Ovary (tissue), 9 donors: ENCODE results near the gene S100B. TPM values are rescaled to one million over a fixed set of nuclear protein-coding genes. Genes with fewer than 3 reads are reported as not detected.
A peak's percentile ranks its signal among the peaks of the same experiment; 100 is the strongest.

ENCODE experiments used
- DNase-seq, 5 donors: peaks; one replicate each; pipeline ENCODE4 v3.0.0-alpha.2; 2019 to 2020
- H3K27ac ChIP-seq, 2 donors: fragments of 200-600 bp; one replicate each; pipeline versions ENCODE4 v1.5.1 to v1.8.0; 2019 to 2022
- H3K27me3 ChIP-seq: fragments of 200-600 bp; one replicate; pipeline ENCODE4 v1.8.0; 2022
- H3K36me3 ChIP-seq: fragments of 200-600 bp; sonication (generic); one replicate; pipeline ENCODE4 v1.5.1; 2019
- H3K4me1 ChIP-seq: one replicate; pipeline ENCODE4 v1.8.1; 2013; ENCODE audit warnings: mild to moderate bottlenecking, moderate library complexity; ENCODE audit not compliant: insufficient read depth
- H3K4me3 ChIP-seq: fragments of 200-600 bp; sonication (generic); one replicate; pipeline ENCODE4 v1.5.1; 2017
- H3K9me3 ChIP-seq, 2 donors: fragments of 200-600 bp in 1 of 2; sonication (generic) in 1 of 2; one replicate each; pipeline versions ENCODE4 v1.5.1 to v1.8.1; 2013 to 2019; ENCODE audit warnings: mild to moderate bottlenecking in 1 of 2, moderate library complexity in 1 of 2
- CTCF ChIP-seq, 3 donors: fragments of 450-650 bp in 2 of 3; fragments of 200-600 bp in 1 of 3; IDR thresholded peaks; one replicate each; pipeline versions ENCODE4 v1.5.1 to v1.8.0; 2016 to 2022; ENCODE audit warnings: antibody characterized with exemption in 3 of 3, mild to moderate bottlenecking in 1 of 3
- EP300 ChIP-seq: sonication (generic); formaldehyde crosslinking; IDR thresholded peaks from one replicate; pipeline ENCODE4 v1.6.1; 2017; ENCODE audit warnings: antibody characterized with exemption
- POLR2A ChIP-seq: fragments of 450-650 bp; IDR thresholded peaks from one replicate; pipeline ENCODE4 v1.6.1; 2017; ENCODE audit warnings: antibody characterized with exemption, mild to moderate bottlenecking, moderate library complexity
- WGBS, 3 donors: extraction: QIAGEN DNeasy Blood & Tissue Kit in 1 of 3; methylation state at CpG; one replicate each; pipeline versions ENCODE4 v1.1.5 to v1.1.7; 2013 to 2017; 5-methylcytosine and 5-hydroxymethylcytosine counted together
- intact Hi-C, 4 donors: fragments of 100-400 bp; cut with DNase I; formaldehyde crosslinking; loops; one replicate each; pipeline versions ENCODE4 v1.11.0 to v1.15.1; 2022 to 2023
- polyA plus RNA-seq, 2 donors: library from polyadenylated mRNA; stranded (reverse); fragments of 200-250 nt in 1 of 2; fragments of 350-450 nt in 1 of 2; fragmentation: Illumina TruSeq in 1 of 2; extraction: RNeasy Lipid Tissue Mini Kit (QIAGEN cat#74804) in 1 of 2; gene quantifications; one replicate each; pipeline ENCODE4 v1.2.3, GENCODE V29; 2013 to 2014
- total RNA-seq, 7 donors: library from RNA; depleted of rRNA in 2 of 7; stranded (reverse); fragments of >200 nt in 2 of 7; fragmentation: NEBNext Ultra II Directional in 3 of 7; extraction: Animal tissue kit (Norgen Biotek cat#: 25700) in 3 of 7; gene quantifications; one replicate each; pipeline versions ENCODE4 v1.1.0 to v1.2.4, GENCODE V29; 2016 to 2023
- donor health status: DM: no; HTN: no; CAD: no; lungs with moderate emphysema.
- donor health status: DM: no; HTN: no; CAD: no.
- donor health status: Bipolar disorder and iron deficiency.
- donor health status: DM: yes; HTN: yes; CAD: no.
- donor health status: DM: no; HTN: no; CAD: no.
- donor health status: DM: yes; HTN: yes; CAD: no.

Gene S100B
- total and polyA plus RNA-seq, 9 donors, result 0.53 to 16.8 (median 2.9) TPM

- Histone ChIP-seq H3K27ac (peak overlapping the region; percentile 59 to 98), H3K4me3 (peak overlapping the region; percentile 98), H3K36me3 (no peaks in the 10 kb centered on the region), H3K9me3 (no peaks in the 10 kb centered on the region), H3K27me3 (no peaks in the 10 kb centered on the region), H3K4me1 (peaks cover 4% of the 10 kb centered on the region)
- intact Hi-C loops, result no loop called here
- 0 to 3% (median 1%) methylated on average over 8 of the region's 8 CpGs for WGBS, 3 donors
- TF ChIP-seq POLR2A (no peak), CTCF (IDR thresholded peaks at IDR 0.05) (no peak), EP300 (no peak)
- DNase-seq, result no peak
Observed at GRCh38 chr21:46636181-46636512, 31.3 kb upstream of the S100B start.

- TF ChIP-seq POLR2A (peak; percentile 89), CTCF (IDR thresholded peaks at IDR 0.05) (peak in 1 of 3 donors; percentile 7), EP300 (no peak)
- 0 to 1% (median 0%) methylated on average over 79 to 90 of the region's 90 CpGs for WGBS, 3 donors
- H3K4me3 ChIP-seq, result peak within 1 kb of the TSS; percentile 98
- peaks cover 4% of the 10 kb centered on the region for H3K4me1 ChIP-seq
- H3K27ac ChIP-seq, result peak within 1 kb of the TSS; percentile 69 to 98
- DNase-seq, result peak; percentile 97 to 99 (median 98)
- no peaks in the 10 kb centered on the region for H3K9me3 ChIP-seq
- H3K27me3 ChIP-seq, result no peaks in the 10 kb centered on the region
- intact Hi-C loops, result no loop called here
- no peaks in the 10 kb centered on the region for H3K36me3 ChIP-seq
Observed at GRCh38 chr21:46635324-46636180, 30.7 kb upstream of the S100B start, which contains the start of gene PRMT2. Gene PRMT2 (plus strand): TSS chr21:46635674. CDS start chr21:46636952, 1,278 bp downstream.

GRCh38 chr21:46634966-46635323, 30.1 kb upstream of the S100B start:
- H3K9me3 ChIP-seq, result no peaks in the 10 kb centered on the region
- DNase-seq, result peak in 4 of 5 donors; percentile 81 to 90 (median 86)
- intact Hi-C loops, result no loop called here
- WGBS, 3 donors, result 0 to 1% (median 0%) methylated on average over 14 of the region's 14 CpGs
- peak overlapping the region; percentile 98 for H3K4me3 ChIP-seq
- H3K4me1 ChIP-seq, result peaks cover 4% of the 10 kb centered on the region
- H3K27me3 ChIP-seq, result no peaks in the 10 kb centered on the region
- H3K27ac ChIP-seq, result peak overlapping the region; percentile 69 to 98
- TF ChIP-seq EP300, result no peak
- peak in 2 of 3 donors; percentile 22 to 39 for TF ChIP-seq CTCF (IDR thresholded peaks at IDR 0.05)
- no peaks in the 10 kb centered on the region for H3K36me3 ChIP-seq

- DNase-seq, result no peak
- H3K27ac ChIP-seq, result peak overlapping the region in 1 of 2 donors; percentile 98
- H3K4me3 ChIP-seq, result no peak overlapping the region
- 86 to 90% (median 87%) methylated on average over 8 of the region's 8 CpGs for WGBS, 3 donors
- peaks cover 4% of the 10 kb centered on the region for H3K4me1 ChIP-seq
- H3K27me3 ChIP-seq, result no peaks in the 10 kb centered on the region
- no peak for TF ChIP-seq CTCF (IDR thresholded peaks at IDR 0.05)
- no peak for TF ChIP-seq EP300
- no peak for TF ChIP-seq POLR2A
- no peaks in the 10 kb centered on the region for H3K36me3 ChIP-seq
- intact Hi-C loops, result no loop called here
- no peaks in the 10 kb centered on the region for H3K9me3 ChIP-seq
Observed at GRCh38 chr21:46634427-46634826, 29.5 kb upstream of the S100B start.
